Measurements from ENCODE around the gene DACT2.
A peak's percentile ranks its signal among the peaks of the same experiment; 100 is the strongest.

Gene DACT2

DNA sequence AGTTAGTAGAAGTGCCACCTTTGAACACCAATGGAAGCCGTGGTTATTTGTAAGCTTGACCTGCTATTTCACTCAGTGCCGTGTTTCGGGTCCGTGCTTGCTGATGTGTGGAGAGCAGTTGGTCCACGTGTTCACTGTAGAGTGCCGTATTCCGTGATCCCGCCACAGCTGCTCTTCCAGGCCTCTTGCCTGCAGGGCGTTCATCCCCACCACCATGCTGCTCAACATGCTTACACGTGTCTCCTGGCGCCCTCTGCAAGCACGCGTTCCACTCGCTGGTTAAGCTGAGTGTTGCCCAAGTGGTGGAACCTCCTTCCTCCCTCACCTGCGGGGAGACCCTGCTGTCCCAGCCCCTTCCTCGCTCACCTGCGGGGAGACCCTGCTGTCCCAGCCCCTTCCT, 28.0 kb upstream of the DACT2 start:
- TF ChIP-seq, protein P1, sequence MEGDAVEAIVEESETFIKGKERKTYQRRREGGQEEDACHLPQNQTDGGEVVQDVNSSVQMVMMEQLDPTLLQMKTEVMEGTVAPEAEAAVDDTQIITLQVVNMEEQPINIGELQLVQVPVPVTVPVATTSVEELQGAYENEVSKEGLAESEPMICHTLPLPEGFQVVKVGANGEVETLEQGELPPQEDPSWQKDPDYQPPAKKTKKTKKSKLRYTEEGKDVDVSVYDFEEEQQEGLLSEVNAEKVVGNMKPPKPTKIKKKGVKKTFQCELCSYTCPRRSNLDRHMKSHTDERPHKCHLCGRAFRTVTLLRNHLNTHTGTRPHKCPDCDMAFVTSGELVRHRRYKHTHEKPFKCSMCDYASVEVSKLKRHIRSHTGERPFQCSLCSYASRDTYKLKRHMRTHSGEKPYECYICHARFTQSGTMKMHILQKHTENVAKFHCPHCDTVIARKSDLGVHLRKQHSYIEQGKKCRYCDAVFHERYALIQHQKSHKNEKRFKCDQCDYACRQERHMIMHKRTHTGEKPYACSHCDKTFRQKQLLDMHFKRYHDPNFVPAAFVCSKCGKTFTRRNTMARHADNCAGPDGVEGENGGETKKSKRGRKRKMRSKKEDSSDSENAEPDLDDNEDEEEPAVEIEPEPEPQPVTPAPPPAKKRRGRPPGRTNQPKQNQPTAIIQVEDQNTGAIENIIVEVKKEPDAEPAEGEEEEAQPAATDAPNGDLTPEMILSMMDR (conservative IDR thresholded peaks at IDR 0.05), result no peak
- no peak overlapping the region for H3K27ac ChIP-seq

GRCh38 chr6:168347053-168347452, 27.5 kb upstream of the DACT2 start:
- TF ChIP-seq, protein P1 (conservative IDR thresholded peaks at IDR 0.05), result no peak

GRCh38 chr6:168345896-168346754, 26.5 kb upstream of the DACT2 start:
- H3K27ac ChIP-seq, result no peak overlapping the region
- TF ChIP-seq, protein P1 (conservative IDR thresholded peaks at IDR 0.05), result no peak

More at GRCh38 chr6:168347053-168347452, 27.5 kb upstream of the DACT2 start:
- no peak overlapping the region for H3K27ac ChIP-seq

DNA sequence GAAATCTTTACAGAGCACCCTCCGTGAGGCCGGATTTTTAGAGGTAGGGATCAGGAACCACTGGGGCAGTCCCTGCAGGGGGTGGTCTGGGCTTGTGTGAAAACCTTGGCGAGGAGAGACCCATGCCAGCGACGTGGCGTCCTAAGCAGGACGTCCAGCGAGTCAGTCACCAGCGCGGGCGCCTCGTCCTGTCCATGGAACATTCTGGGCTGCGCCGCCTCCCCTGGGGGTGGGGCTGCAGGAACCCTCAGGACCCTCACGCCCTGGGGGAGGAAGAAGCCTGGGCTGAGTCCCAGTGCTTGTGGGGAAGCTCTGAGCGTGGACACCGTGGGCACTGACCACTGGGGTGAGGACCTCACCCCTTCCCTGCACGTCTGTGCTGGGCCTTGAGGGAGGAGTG, 25.7 kb upstream of the DACT2 start:
- no peak overlapping the region for H3K27ac ChIP-seq
- TF ChIP-seq, protein P1 (conservative IDR thresholded peaks at IDR 0.05), result no peak

DNA sequence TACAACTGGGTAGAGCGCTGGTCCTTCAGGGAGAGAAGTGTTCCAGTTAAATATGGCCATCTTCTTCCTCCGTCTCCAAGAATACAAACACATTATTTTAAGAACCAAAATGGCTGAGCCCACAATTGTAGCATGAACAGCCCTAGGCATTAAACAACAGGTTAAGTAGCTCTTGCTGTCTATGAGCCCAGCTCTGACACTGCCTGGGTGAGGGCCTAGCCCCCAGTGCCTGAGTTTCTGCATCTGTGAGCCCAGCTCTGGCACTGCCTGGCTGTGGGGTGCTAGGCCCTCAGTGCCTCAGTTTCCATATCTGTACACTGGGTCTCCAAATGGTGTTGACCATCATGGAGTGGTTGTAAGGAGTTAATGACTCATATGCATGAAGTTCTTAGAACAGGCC, 24.8 kb upstream of the DACT2 start:
- TF ChIP-seq, protein P1 (conservative IDR thresholded peaks at IDR 0.05), result no peak
- H3K27ac ChIP-seq, result no peak overlapping the region

- H3K27ac ChIP-seq, result peak overlapping the region; percentile 9; the same call in 1 of the 2 replicates
- TF ChIP-seq, protein P1 (conservative IDR thresholded peaks at IDR 0.05), result no peak
Observed at GRCh38 chr6:168343239-168344150, 23.9 kb upstream of the DACT2 start.

DNA sequence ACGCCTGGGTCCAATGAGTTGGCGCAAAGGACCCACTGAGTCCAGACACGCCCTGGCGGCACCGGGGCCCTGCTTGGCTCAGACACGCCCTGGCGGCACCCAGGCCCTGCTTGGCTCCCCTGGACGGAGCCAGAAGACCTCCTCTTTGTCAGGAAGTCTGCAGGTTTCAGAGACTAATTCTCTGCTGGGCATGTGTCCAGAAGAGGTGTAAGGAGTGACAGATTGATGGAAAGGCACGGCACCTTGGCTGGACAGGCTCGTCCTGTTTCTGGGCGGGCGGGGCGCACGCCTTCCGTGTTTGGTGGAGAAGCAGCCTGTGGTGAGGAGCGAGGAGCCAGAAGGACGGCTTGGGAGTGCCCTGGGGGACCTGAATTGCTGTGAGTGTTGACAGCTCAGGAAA, 23.1 kb upstream of the DACT2 start:
- peak overlapping the region; percentile 9; the same call in 1 of the 2 replicates for H3K27ac ChIP-seq
- TF ChIP-seq, protein P1 (conservative IDR thresholded peaks at IDR 0.05), result no peak
